ENCODE results near the gene RAMAC. TPM values are rescaled to one million over a fixed set of nuclear protein-coding genes. Genes with fewer than 3 reads are reported as not detected.
A peak's percentile ranks its signal among the peaks of the same experiment; 100 is the strongest.
"Not testable (repeated sequence)": the region's sequence is repeated elsewhere in the genome, so short reads cannot be mapped to it uniquely, and the experiment has no call there.

Gene RAMAC
- total RNA-seq, 1 donor from 2014 or later, result 10.9 TPM

- ATAC-seq, result peak; percentile 80
- intact Hi-C loops (cut with DNase I), result no loop called here
- no peak for DNase-seq (ENCODE audit: low spot score)
Observed at GRCh38 chr15:82999905-83000671, 14.1 kb downstream of the RAMAC start.

GRCh38 chr15:83000672-83001031 is 14.6 kb downstream of the RAMAC start:
- intact Hi-C loops (cut with DNase I); ATAC-seq; DNase-seq (ENCODE audit: low spot score): not testable (repeated sequence)

GRCh38 chr15:83010709-83011270 is 24.8 kb downstream of the RAMAC start:
- peak; percentile 73 for DNase-seq (ENCODE audit: low spot score)
- intact Hi-C loops (cut with DNase I), result no loop called here
- ATAC-seq, result peak; percentile 78

GRCh38 chr15:83011271-83012075 is 25.5 kb downstream of the RAMAC start, which contains the start of gene C15orf40:
TSS of gene C15orf40 (minus strand) at chr15:83011639. CDS start at chr15:83011607, 32 bp downstream.
- DNase-seq (ENCODE audit: low spot score), result peak; percentile 93
- peak; percentile 100 for ATAC-seq
- intact Hi-C loops (cut with DNase I), result no loop called here

GRCh38 chr15:83012076-83012426 is 26.0 kb downstream of the RAMAC start:
- ATAC-seq (peak; percentile 30), DNase-seq (ENCODE audit: low spot score) (no peak)
- intact Hi-C loops (cut with DNase I), result no loop called here

- intact Hi-C loops (cut with DNase I), result no loop called here
- ATAC-seq, result no peak
- no peak for DNase-seq (ENCODE audit: low spot score)
Observed at GRCh38 chr15:83012636-83013035, 26.6 kb downstream of the RAMAC start.

GRCh38 chr15:83014205-83014653 is 28.2 kb downstream of the RAMAC start:
- DNase-seq (ENCODE audit: low spot score) (no peak), ATAC-seq (no peak)
- intact Hi-C loops (cut with DNase I), result no loop called here

- DNase-seq (ENCODE audit: low spot score) (no peak), ATAC-seq (no peak)
- intact Hi-C loops (cut with DNase I), result no loop called here
Observed at GRCh38 chr15:83015361-83015760, 29.4 kb downstream of the RAMAC start.

GRCh38 chr15:83016906-83017305 is 30.9 kb downstream of the RAMAC start:
- intact Hi-C loops (cut with DNase I), result no loop called here
- no peak for DNase-seq (ENCODE audit: low spot score)
- no peak for ATAC-seq

- intact Hi-C loops (cut with DNase I), result no loop called here
- DNase-seq (ENCODE audit: low spot score), result no peak
- ATAC-seq, result no peak
Observed at GRCh38 chr15:83018436-83018835, 32.4 kb downstream of the RAMAC start.

- intact Hi-C loops (cut with DNase I), result no loop called here
- DNase-seq (ENCODE audit: low spot score), result no peak
- ATAC-seq, result no peak
Observed at GRCh38 chr15:83030021-83030420, 44.0 kb downstream of the RAMAC start.

- DNase-seq (ENCODE audit: low spot score); intact Hi-C loops (cut with DNase I); ATAC-seq: not testable (repeated sequence)
Observed at GRCh38 chr15:83031234-83031633, 45.2 kb downstream of the RAMAC start.

- no peak for ATAC-seq
- DNase-seq (ENCODE audit: low spot score), result no peak
- intact Hi-C loops (cut with DNase I), result no loop called here
Observed at GRCh38 chr15:83036253-83036652, 50.2 kb downstream of the RAMAC start.

GRCh38 chr15:83039206-83039605 is 53.2 kb downstream of the RAMAC start:
- no peak for DNase-seq (ENCODE audit: low spot score)
- no peak for ATAC-seq
- intact Hi-C loops (cut with DNase I), result no loop called here

Other genes starting within 250 kb of the RAMAC start
- gene FSD2, start 180.1 kb upstream of the RAMAC start, total RNA-seq, result not detected
- 14.2 TPM for gene WHAMM, start 176.6 kb upstream of the RAMAC start, total RNA-seq
- gene HOMER2, start 33.5 kb upstream of the RAMAC start, total RNA-seq, result 13.2 TPM
- gene C15orf40, start 25.4 kb downstream of the RAMAC start, total RNA-seq, result 20.6 TPM
- 51.4 TPM for gene BTBD1, start 81.0 kb downstream of the RAMAC start, total RNA-seq
- gene TM6SF1, start 121.4 kb downstream of the RAMAC start, total RNA-seq, result 7.8 TPM
- 53.8 TPM for gene HDGFL3, start 221.6 kb downstream of the RAMAC start, total RNA-seq